DMS 273 treated with DMSO at 0.1 percent for 48 hours (cell line): ENCODE measurements around the gene CDH23.

Experiments used
- DNase-seq: peaks from one replicate; lab custom pipeline; 2025; lab: John Stamatoyannopoulos, UW

CDH23 gene

DNA sequence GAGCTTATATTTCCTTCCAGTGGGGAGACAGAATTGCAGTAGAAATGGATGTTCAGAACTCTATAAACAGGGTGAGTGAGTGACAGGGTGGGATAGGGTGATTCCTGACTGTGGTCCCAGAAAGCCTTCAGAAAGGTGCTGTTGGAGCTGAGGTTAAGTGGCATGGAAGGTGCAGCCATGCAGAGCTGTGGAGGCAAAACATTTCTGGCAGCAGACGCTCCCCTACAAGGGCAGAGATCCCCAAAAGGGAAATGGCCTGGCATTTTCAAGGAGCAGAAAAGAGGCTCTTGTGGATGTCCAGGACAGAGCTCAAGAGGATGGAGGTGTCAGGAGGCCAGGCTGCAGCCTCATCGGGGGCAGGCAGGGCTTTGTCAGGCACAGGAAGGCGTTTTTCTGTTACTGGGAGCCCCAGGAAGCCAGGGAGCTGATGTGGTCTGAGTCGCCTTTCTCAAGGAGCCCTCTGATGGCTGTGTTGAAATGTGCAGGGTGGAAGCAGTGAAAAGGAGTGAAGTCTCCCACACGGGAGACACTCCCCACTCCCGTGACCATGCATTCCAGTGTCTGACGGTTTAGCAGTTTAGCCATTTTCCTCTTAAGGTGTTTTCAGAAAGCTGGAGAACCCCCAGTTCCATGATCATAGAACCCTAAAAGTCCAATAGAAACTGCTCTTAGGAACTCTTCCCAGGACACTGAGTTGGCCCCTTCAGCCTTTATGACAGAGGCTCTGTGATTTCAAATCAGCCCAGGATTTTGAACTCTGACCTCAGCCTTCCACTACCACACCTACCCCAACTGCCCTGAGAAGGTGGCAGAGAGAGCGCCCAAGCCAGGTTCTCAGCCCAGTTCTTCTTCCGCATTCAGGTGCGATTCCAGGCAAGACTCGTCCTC lies 226.6 kb downstream of the CDH23 start:
- DNase-seq = no peak

DNA sequence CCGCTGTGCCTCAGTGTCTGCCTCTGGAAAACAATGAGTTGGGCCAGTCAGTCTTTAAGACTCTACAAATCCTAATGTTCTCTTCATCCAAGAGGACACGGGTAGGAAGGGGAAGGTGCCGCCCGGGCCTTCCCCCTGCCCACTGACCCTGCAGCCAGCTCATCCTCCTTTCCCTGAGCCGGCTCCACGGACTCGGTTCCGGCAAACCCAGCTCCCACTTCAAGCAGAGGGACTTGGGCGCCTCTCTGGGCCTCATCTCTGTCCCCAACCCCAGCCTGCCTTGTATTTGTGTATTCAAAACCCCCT lies 227.2 kb downstream of the CDH23 start:
- DNase-seq = no peak

GRCh38 chr10:71625445-71626175 lies 228.9 kb downstream of the CDH23 start:
- DNase-seq = no peak

- no peak for DNase-seq
Observed at GRCh38 chr10:71627230-71627939, 230.7 kb downstream of the CDH23 start.

GRCh38 chr10:71627956-71628355 lies 231.2 kb downstream of the CDH23 start:
- no peak for DNase-seq

GRCh38 chr10:71629131-71629530 lies 232.4 kb downstream of the CDH23 start:
- DNase-seq = no peak

- no peak for DNase-seq
Observed at GRCh38 chr10:71630168-71630567, 233.4 kb downstream of the CDH23 start.

DNA sequence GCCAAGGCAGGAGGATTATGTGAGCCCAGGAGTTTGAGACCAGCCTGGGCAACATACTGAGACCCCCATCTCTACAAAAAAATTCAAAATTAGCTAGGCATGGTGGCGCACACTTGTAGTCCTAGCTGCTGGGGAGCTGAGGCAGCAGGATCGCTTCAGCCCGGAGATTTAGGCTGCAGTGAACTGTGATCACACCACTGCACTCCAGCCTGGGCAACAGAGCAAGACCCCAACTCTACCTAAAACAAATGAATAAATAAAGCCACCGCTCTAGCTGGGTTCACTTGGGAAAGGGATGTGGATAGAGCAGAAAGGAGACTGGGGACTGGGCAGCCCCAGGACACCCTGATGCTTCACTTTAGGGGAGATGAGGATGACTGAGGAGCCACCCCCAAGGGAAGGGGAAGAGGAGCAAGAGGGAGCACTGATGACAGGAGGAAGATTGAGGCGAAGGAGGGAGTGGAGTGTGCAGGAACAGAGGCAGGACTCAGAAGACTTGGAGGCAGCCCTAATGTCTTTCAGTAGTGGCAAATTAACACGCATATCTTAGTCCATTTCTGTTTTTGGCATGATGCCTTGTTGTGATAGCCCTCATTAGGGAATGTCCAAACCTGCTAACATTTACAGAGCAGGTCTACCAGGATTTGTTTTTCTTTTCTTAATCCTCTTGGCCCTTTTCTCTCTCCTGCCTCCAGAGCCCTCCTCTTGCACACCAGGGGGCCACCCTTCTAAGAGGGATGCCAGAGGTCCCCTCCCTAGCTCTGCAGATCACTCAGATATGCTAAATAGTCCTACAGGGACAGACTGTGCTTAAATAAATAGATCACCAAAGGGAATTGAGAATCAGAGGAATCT lies 234.5 kb downstream of the CDH23 start:
- no peak for DNase-seq

DNA sequence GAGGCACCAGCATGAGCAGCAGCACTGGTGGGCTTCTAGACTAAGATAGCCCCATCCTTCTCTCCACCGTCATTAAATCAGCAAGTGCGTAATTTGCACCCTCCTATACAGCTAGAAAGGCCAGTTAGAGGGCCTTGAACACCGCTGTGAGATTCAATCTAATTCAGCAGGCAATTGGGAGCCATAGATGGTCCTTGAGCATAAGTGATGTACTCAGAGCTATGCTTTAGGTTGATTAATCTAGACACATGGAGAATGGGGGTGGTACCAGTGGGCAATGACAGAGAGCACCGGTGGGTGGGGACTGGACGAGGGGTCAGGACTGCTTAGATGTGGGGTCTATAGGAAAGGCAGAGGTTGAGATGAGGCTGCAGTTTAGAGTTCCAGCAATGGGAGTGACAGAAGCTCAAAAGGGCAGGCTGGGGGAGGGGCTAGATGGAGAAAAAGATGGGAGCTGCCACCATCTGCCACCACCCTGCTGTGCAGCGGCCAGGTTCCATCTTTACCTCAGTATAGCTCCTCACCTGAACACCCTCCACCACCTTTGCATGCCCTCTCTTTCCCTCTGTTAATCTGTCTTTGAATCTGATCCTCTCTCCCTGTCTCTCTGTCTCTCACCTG lies 235.6 kb downstream of the CDH23 start:
- DNase-seq = no peak

- DNase-seq = no peak
Observed at GRCh38 chr10:71632896-71633600, 236.3 kb downstream of the CDH23 start.

DNA sequence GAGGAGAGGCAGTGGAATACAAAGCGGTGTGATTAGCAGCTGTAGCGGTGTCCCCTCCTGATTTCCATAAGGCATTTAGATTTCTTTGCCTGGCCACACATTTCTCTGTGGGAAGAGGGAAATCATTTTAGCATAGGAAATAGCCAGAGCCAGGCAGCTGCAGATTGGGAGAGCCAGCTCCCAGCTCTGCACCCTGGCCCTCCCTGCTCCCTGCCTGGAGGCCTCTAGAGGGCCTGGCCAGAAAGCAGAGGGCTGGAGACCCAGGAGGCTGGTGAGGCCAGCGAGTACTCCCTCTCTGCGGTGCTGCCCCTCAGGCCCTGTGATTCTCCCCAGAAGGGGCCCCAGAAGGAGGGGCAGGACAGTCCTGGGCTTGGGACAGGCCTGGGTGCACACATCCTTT lies 237.2 kb downstream of the CDH23 start:
- DNase-seq = no peak

GRCh38 chr10:71634531-71635164 lies 237.9 kb downstream of the CDH23 start:
- no peak for DNase-seq

- no peak for DNase-seq
Observed at GRCh38 chr10:71635251-71635866, 238.6 kb downstream of the CDH23 start.

GRCh38 chr10:71635867-71636266 lies 239.1 kb downstream of the CDH23 start:
- no peak for DNase-seq

- no peak for DNase-seq
Observed at GRCh38 chr10:71636588-71636987, 239.9 kb downstream of the CDH23 start.

- no peak for DNase-seq
Observed at GRCh38 chr10:71637305-71637704, 240.6 kb downstream of the CDH23 start.

- DNase-seq = no peak
Observed at GRCh38 chr10:71638064-71638821, 241.5 kb downstream of the CDH23 start.

DNA sequence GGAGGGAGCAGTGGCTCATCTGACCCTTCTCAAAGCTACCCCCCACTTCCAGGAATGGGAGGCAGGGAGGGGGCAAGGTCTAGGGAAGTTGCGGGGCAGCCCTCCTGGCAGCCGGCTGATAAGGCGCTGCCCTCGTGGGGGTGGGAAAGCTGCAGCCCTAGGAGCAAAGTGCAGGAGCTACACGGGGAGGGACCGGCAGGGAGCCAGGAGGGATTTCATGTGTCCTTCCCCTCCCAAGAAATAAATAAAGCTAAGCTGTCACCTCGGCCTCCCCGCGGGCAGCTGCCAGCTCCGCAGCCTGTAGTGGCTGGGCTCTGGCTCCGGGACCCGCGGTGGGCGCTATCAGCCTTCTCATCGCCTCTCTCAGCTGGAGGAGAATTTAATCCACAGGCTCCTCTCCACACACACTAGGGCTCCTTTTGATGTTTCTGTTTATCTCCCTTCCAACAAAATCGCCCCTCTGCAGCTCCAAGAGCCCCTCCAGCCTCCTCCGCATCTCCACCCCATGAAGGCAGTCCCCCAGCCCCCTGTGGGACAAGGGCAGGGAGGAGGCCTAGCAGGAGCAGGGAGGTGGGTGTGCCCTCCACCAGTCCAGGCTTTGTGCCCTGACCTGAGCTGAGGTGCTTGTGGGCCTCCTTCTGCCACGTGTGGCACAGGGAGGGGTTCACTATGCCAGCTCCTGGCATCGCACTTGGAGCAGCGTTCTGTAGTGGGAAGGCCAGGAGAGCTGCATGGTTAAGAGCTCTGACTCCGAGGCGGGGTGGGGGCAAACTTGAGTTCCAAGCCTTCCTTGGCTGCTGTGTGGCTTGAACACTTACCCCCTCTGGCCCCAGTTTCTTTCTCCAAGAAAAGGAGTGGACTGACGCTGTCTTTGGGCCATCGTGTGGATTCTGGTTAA lies 242.4 kb downstream of the CDH23 start:
- no peak for DNase-seq
